Stimulated activated naive CD4-positive, alpha-beta T cell treated with Interleukin-2 at 50 U/mL for 16 hours (primary cell): ENCODE data around the gene ADAMTS18.

ENCODE experiments used
- DNase-seq: peaks from one replicate; lab custom pipeline; 2025; lab: John Stamatoyannopoulos, UW

Gene ADAMTS18

GRCh38 chr16:77396461-77396860, 38.4 kb downstream of the ADAMTS18 start:
- no peak for DNase-seq

- no peak for DNase-seq
Observed at GRCh38 chr16:77394699-77395098, 40.1 kb downstream of the ADAMTS18 start.

GRCh38 chr16:77393955-77394354, 40.9 kb downstream of the ADAMTS18 start:
- no peak for DNase-seq

GRCh38 chr16:77387815-77388209, 47.0 kb downstream of the ADAMTS18 start:
- DNase-seq, result no peak

GRCh38 chr16:77386831-77387814, 47.7 kb downstream of the ADAMTS18 start:
- no peak for DNase-seq

- DNase-seq, result no peak
Observed at GRCh38 chr16:77385481-77385880, 49.4 kb downstream of the ADAMTS18 start.

- no peak for DNase-seq
Observed at GRCh38 chr16:77383606-77384187, 51.1 kb downstream of the ADAMTS18 start.

GRCh38 chr16:77376358-77376757, 58.5 kb downstream of the ADAMTS18 start:
- DNase-seq, result no peak

GRCh38 chr16:77375396-77375795, 59.4 kb downstream of the ADAMTS18 start:
- no peak for DNase-seq

GRCh38 chr16:77374384-77374783, 60.5 kb downstream of the ADAMTS18 start:
- no peak for DNase-seq

GRCh38 chr16:77373726-77374125, 61.1 kb downstream of the ADAMTS18 start:
- no peak for DNase-seq

GRCh38 chr16:77364770-77365169, 70.1 kb downstream of the ADAMTS18 start:
- DNase-seq, result no peak

- no peak for DNase-seq
Observed at GRCh38 chr16:77359065-77359502, 75.8 kb downstream of the ADAMTS18 start.

GRCh38 chr16:77353587-77354263, 81.1 kb downstream of the ADAMTS18 start:
- no peak for DNase-seq

GRCh38 chr16:77344341-77344740, 90.5 kb downstream of the ADAMTS18 start:
- no peak for DNase-seq

- no peak for DNase-seq
Observed at GRCh38 chr16:77336637-77337036, 98.2 kb downstream of the ADAMTS18 start.

- DNase-seq, result no peak
Observed at GRCh38 chr16:77335652-77336234, 99.1 kb downstream of the ADAMTS18 start.

GRCh38 chr16:77332792-77333191, 102.0 kb downstream of the ADAMTS18 start:
- DNase-seq, result no peak

GRCh38 chr16:77331802-77332586, 102.8 kb downstream of the ADAMTS18 start:
- no peak for DNase-seq

GRCh38 chr16:77331043-77331442, 103.8 kb downstream of the ADAMTS18 start:
- DNase-seq, result no peak

- no peak for DNase-seq
Observed at GRCh38 chr16:77330332-77331042, 104.3 kb downstream of the ADAMTS18 start.
